Measurements from ENCODE around the gene TNFRSF1B. TPM values are rescaled to one million over a fixed set of nuclear protein-coding genes. Genes with fewer than 3 reads are reported as not detected.

Gene TNFRSF1B
- total RNA-seq, 1 experiment from 2014 or later: 0.61 TPM

DNA sequence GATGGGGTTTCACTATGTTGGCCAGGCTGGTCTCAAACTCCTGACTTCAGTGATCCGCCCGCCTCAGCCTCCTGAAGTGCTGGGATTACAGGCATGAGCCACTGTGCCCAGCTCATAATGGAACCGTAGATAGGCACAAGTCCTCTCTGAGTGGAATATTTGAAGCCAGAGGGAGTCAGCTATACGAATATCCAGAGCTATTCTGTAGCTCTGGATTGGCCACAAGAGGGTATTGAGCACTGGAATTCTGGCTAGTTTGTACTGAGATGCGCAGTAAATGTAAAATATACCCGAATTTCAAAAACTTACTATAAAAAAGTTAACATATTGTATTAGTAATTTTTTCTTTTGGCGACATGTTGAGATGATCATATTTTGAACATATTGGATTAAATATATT, 62.2 kb downstream of the TNFRSF1B start:
- POLR2A ChIA-PET: no interaction called here
- TF ChIP-seq ATF3 (IDR thresholded peaks at IDR 0.05) (no peak), ZBTB33 (IDR thresholded peaks at IDR 0.05; ENCODE audit: extremely low read depth, insufficient replicate concordance, low read length) (no peak), SIN3A (IDR thresholded peaks at IDR 0.05; ENCODE audit: low read depth) (no peak), EZH2phosphoT487 (IDR thresholded peaks at IDR 0.05; ENCODE audit: borderline replicate concordance) (no peak), YY1 (IDR thresholded peaks at IDR 0.05; ENCODE audit: extremely low read depth, insufficient replicate concordance, low read depth, low read length) (no peak), RAD21 (IDR thresholded peaks at IDR 0.05; ENCODE audit: low read depth) (no peak), CBX3 (IDR thresholded peaks at IDR 0.05; ENCODE audit: low read depth) (no peak), SRF (IDR thresholded peaks at IDR 0.05; ENCODE audit: low read depth) (no peak), EZH2 (IDR thresholded peaks at IDR 0.05) (no peak), POLR2A (IDR thresholded peaks at IDR 0.05; ENCODE audit: borderline replicate concordance, extremely low read depth, insufficient read depth, insufficient read length) (no peak), ELF1 (IDR thresholded peaks at IDR 0.05; ENCODE audit: borderline replicate concordance, low read depth) (no peak), TCF7L2 (IDR thresholded peaks at IDR 0.05; ENCODE audit: borderline replicate concordance, extremely low read depth, insufficient read depth, insufficient read length) (no peak), EGR1 (IDR thresholded peaks at IDR 0.05; ENCODE audit: low read depth) (no peak), JUND (IDR thresholded peaks at IDR 0.05) (no peak), SP1 (IDR thresholded peaks at IDR 0.05; ENCODE audit: low read depth) (no peak), REST (IDR thresholded peaks at IDR 0.05; ENCODE audit: low read depth) (no peak), POLR2AphosphoS5 (IDR thresholded peaks at IDR 0.05; ENCODE audit: low read depth, low read length) (no peak), ZFX (IDR thresholded peaks at IDR 0.05) (no peak)
- TF ChIP-seq, protein P1, sequence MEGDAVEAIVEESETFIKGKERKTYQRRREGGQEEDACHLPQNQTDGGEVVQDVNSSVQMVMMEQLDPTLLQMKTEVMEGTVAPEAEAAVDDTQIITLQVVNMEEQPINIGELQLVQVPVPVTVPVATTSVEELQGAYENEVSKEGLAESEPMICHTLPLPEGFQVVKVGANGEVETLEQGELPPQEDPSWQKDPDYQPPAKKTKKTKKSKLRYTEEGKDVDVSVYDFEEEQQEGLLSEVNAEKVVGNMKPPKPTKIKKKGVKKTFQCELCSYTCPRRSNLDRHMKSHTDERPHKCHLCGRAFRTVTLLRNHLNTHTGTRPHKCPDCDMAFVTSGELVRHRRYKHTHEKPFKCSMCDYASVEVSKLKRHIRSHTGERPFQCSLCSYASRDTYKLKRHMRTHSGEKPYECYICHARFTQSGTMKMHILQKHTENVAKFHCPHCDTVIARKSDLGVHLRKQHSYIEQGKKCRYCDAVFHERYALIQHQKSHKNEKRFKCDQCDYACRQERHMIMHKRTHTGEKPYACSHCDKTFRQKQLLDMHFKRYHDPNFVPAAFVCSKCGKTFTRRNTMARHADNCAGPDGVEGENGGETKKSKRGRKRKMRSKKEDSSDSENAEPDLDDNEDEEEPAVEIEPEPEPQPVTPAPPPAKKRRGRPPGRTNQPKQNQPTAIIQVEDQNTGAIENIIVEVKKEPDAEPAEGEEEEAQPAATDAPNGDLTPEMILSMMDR (IDR thresholded peaks at IDR 0.05 in 2 of 3, conservative IDR thresholded peaks at IDR 0.05 in 1 of 3; ENCODE audit: borderline replicate concordance in 1 of 3, insufficient read depth in 1 of 3, low read depth in 2 of 3, low read length in 2 of 3): no peak
- Histone ChIP-seq H3K4me2 (ENCODE audit: low read length) (no peak overlapping the region), H2AFZ (ENCODE audit: low read depth, low read length, poor library complexity, severe bottlenecking) (no peak overlapping the region), H3K4me1 (ENCODE audit: control insufficient read depth in 1 of 2, insufficient read depth in 2 of 2, low read length in 2 of 2) (peaks cover 16 to 24% of the 10 kb centered on the region in 2 experiments), H3K36me3 (ENCODE audit: control insufficient read depth in 1 of 2, insufficient read depth in 2 of 2, low read length in 2 of 2) (no peaks in the 10 kb centered on the region), H3K9me2 (ENCODE audit: insufficient read depth) (no peaks in the 10 kb centered on the region), H3K9me3 (ENCODE audit: control insufficient read depth in 1 of 2, insufficient read depth in 1 of 2, low read depth in 1 of 2, low read length in 2 of 2) (no peaks in the 10 kb centered on the region), H3K27ac (ENCODE audit: low read depth, low read length) (no peak overlapping the region), H3K4me3 (replicated peaks in 1 of 2; ENCODE audit: low read depth in 1 of 2, low read length in 2 of 2) (no peak overlapping the region), H4K20me1 (ENCODE audit: insufficient read depth) (no peaks in the 10 kb centered on the region), H3K27me3 (ENCODE audit: insufficient read depth, low read length) (no peaks in the 10 kb centered on the region), H3K9ac (ENCODE audit: low read length) (no peak overlapping the region), H3K79me2 (ENCODE audit: insufficient read depth, low read length) (peaks cover 37% of the 10 kb centered on the region)
- RAD21 ChIA-PET (ENCODE audit: low non-redundant PET in 1 of 2, low total read pairs in 2 of 2, uncharacterized antibody in 2 of 2, unreplicated experiment in 2 of 2): no interaction called here
- BruUV-seq (replicated peaks): no TSS peak
- no peak for DNase-seq (ENCODE audit: low read depth, low spot score)
- intact Hi-C loops (cut with micrococcal nuclease): no loop called here
- CTCF ChIA-PET: no interaction called here
- ATAC-seq: no peak
